MCF 10A (cell line): ENCODE measurements around the gene FARP1. TPM values are rescaled to one million over a fixed set of nuclear protein-coding genes. Genes with fewer than 3 reads are reported as not detected.

Experiments used
- BruUV-seq: library from RNA; stranded (reverse); fragments of 400-500 nt; replicated peaks from 2 replicates; lab custom pipeline; 2021; lab: Mats Ljungman, UMichigan
- CTCF ChIA-PET: fragments of 300-600 bp; sonication (Branson Sonifier 250); formaldehyde crosslinking; extraction: SDS; loops from one replicate; lab custom pipeline; 2021; ENCODE audit warnings: antibody characterized with exemption, inconsistent platforms; lab: Yijun Ruan, JAX
- POLR2A ChIA-PET: fragments of 300-600, 350-650 bp; sonication (Branson Sonifier 250); formaldehyde crosslinking; extraction: SDS; loops from one replicate; lab custom pipeline; 2020; ENCODE audit warnings: antibody characterized with exemption, inconsistent platforms; lab: Yijun Ruan, JAX
- DNase-seq: peaks from one replicate; pipeline ENCODE4 v3.0.0-alpha.2; 2018; ENCODE audit not compliant: unreplicated experiment
- H3K27ac Mint-ChIP-seq: one replicate; pipeline ENCODE4 v1.8.0; 2022; ENCODE audit warnings: mild to moderate bottlenecking, low read depth, mixed read lengths; ENCODE audit not compliant: unreplicated experiment
- H3K27me3 Mint-ChIP-seq: one replicate; pipeline ENCODE4 v1.8.0; 2022; ENCODE audit warnings: mixed read lengths; ENCODE audit not compliant: insufficient read depth, unreplicated experiment
- H3K36me3 Mint-ChIP-seq: one replicate; pipeline ENCODE4 v1.8.0; 2022; ENCODE audit warnings: mild to moderate bottlenecking, moderate library complexity, mixed read lengths; ENCODE audit not compliant: insufficient read depth, unreplicated experiment
- H3K4me1 Mint-ChIP-seq: one replicate; pipeline ENCODE4 v1.8.0; 2022; ENCODE audit warnings: mixed read lengths; ENCODE audit not compliant: insufficient read depth, unreplicated experiment
- H3K4me3 Mint-ChIP-seq: one replicate; pipeline ENCODE4 v1.8.0; 2022; ENCODE audit warnings: mild to moderate bottlenecking, moderate library complexity, mixed read lengths; ENCODE audit not compliant: unreplicated experiment
- H3K9me3 Mint-ChIP-seq: one replicate; pipeline ENCODE4 v1.8.0; 2022; ENCODE audit warnings: mixed read lengths; ENCODE audit not compliant: unreplicated experiment
- CTCF ChIP-seq: fragments of 200-600 bp; IDR thresholded peaks from one replicate; pipeline ENCODE4 v1.8.0; 2022; ENCODE audit warnings: antibody characterized with exemption, mild to moderate bottlenecking; ENCODE audit not compliant: unreplicated experiment
- intact Hi-C: fragments of 100-400 bp; cut with micrococcal nuclease; formaldehyde crosslinking; loops from 2 replicates; pipeline ENCODE4 v1.14.1; 2022
- total RNA-seq: library from RNA; stranded (reverse); gene quantifications from 2 replicates; pipeline ENCODE4 v1.2.3, GENCODE V29; 2022

The FARP1 gene
- total RNA-seq, 1 experiment from 2014 or later: 30.1 TPM

DNA sequence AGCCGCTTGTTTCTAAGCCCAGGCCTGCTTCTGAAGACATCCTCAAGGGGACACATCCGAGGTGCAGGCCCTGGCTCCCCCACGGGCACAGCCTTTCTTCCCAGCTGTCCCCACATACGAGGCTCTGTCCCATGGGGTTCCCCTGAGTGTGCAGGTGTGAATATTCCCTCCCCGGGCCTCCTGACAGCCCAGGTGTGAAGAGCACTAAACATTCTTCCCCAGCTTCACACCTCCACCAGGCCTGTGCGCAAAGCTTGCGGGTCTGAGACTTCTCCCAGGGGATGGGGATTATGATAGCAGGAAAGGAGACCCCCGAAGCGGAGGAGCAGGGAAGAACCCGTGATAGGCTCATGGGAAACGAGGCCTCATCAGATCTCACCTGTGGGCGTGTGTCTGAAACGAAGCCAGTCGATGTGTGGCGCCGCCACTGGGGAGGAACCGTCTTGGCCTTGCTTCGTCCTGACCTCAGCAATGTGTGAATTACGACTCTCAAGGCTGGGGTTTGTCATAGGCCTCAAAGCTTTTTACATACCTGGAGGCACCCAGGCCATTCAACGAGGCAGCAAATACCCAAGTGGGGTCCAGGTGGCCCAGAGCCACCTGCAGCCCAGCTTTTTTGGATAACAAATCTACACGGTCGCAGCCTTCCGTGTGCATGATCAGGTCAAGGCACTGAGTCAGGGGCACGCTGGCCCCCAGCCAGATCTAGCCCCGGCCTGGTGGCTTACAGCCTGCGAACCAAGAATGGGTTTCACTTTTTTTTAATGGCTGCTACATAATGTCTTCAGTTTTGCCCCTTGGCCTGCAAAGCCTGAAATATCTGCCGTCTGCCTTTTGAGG is 299.7 kb downstream of the FARP1 start:
- no TSS peak for BruUV-seq
- ChIA-PET CTCF (interaction anchor here (0.6 to 1.7 kb wide), 6 partner anchors 211 to 1474 kb away, joined by 3 to 5 read pairs (median 4); no protein-coding TSS in a partner anchor), POLR2A (interaction anchor here (0.5 to 1.4 kb wide), 2 partner anchors 211 to 391 kb away, joined by 3 to 4 read pairs; no protein-coding TSS in a partner anchor)
- DNase-seq: no peak
- intact Hi-C loops: loop anchor here (5.0 to 10.0 kb wide), 2 partner anchors 300 to 402 kb away; partner anchors contain the start of gene FARP1
- peak overlapping the region; percentile 16 for H3K27ac Mint-ChIP-seq
- no peak overlapping the region for H3K4me3 Mint-ChIP-seq
- peaks cover 19% of the 10 kb centered on the region for H3K4me1 Mint-ChIP-seq
- H3K36me3 Mint-ChIP-seq: peaks cover 26% of the 10 kb centered on the region
- H3K9me3 Mint-ChIP-seq: no peaks in the 10 kb centered on the region
- no peaks in the 10 kb centered on the region for H3K27me3 Mint-ChIP-seq
- TF ChIP-seq CTCF: no peak

DNA sequence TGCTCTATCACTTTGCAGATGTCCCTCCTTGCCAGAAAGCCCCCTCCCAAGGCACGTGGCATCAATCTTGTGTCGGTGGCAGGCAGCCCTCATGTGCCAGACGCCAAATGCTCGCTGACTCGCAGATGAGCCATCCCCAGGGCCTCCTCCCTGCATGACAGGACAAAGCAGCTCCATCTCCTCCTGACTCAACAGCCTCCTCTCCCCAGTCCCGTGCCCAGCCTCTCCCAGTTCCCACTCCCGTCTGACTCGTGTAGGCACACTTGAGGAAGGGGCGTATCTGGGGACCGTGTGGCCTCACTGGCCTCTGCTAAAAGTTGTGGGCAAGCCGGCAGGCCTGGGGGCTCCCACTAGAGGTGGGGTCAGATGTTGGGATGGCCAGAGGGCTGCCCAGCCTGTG is 300.4 kb downstream of the FARP1 start:
- peak overlapping the region; percentile 16 for H3K27ac Mint-ChIP-seq
- no peak overlapping the region for H3K4me3 Mint-ChIP-seq
- no TSS peak for BruUV-seq
- H3K9me3 Mint-ChIP-seq: no peaks in the 10 kb centered on the region
- ChIA-PET CTCF (interaction anchor here (0.6 to 5.8 kb wide), 4 partner anchors 208 to 1473 kb away, joined by 3 to 134 read pairs (median 4); no protein-coding TSS in a partner anchor), POLR2A (interaction anchor here (1.4 kb wide), 1 partner anchor 210 kb away, joined by 3 read pairs; no protein-coding TSS in a partner anchor)
- intact Hi-C loops: loop anchor here (5.0 to 10.0 kb wide), 2 partner anchors 301 to 401 kb away; partner anchors contain the start of gene FARP1
- peak; percentile 47 for DNase-seq
- peaks cover 19% of the 10 kb centered on the region for H3K4me1 Mint-ChIP-seq
- H3K27me3 Mint-ChIP-seq: no peaks in the 10 kb centered on the region
- no peak for TF ChIP-seq CTCF
- peaks cover 34% of the 10 kb centered on the region for H3K36me3 Mint-ChIP-seq

DNA sequence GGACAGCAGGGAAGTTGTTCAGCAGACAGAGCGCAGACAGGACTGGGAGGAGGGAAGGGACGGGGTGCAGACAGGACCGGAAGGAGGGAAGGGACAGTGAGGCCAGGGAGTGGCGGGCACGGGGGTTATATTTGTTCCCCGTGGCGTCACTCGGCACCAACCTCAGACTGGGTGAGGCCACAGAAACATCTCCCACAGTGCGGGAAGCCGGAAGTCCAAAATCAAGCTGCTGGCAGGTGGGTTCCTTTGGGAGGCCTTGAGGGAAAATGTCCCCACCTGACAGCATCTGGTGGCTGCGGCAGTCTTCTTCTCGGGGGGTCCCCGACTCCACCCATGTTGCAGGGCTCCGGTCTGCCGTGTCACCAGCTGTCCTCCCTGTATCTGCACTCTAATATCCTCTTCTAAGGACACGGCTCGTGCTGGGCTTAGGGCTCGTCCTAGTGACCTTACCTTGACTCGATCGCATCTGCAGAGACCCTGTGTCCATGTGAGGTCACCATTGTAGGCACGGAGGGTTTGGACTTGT is 301.0 kb downstream of the FARP1 start:
- no TSS peak for BruUV-seq
- DNase-seq: no peak
- Mint-ChIP-seq H3K9me3 (no peaks in the 10 kb centered on the region), H3K4me3 (no peak overlapping the region), H3K36me3 (peaks cover 39% of the 10 kb centered on the region), H3K27ac (peak overlapping the region; percentile 16), H3K27me3 (no peaks in the 10 kb centered on the region), H3K4me1 (peaks cover 19% of the 10 kb centered on the region)
- TF ChIP-seq CTCF: no peak
- POLR2A ChIA-PET: interaction anchor here (0.5 to 1.4 kb wide), 2 partner anchors 129 to 210 kb away, joined by 3 read pairs; no protein-coding TSS in a partner anchor
- intact Hi-C loops: loop anchor here (2.0 to 10.0 kb wide), 4 partner anchors 133 to 589 kb away; partner anchors contain the start of genes FARP1 and STK24
- CTCF ChIA-PET: interaction anchor here (0.6 to 5.8 kb wide), 11 partner anchors 12 to 399 kb away, joined by 4 to 134 read pairs (median 6); no protein-coding TSS in a partner anchor
